Epithelial cell of esophagus (primary cell): ENCODE data around the gene EHMT1.

ENCODE experiments used
- DNase-seq: peaks from one replicate; pipeline ENCODE4 v3.0.0; 2010; ENCODE audit warnings: low read depth
- H3K4me3 ChIP-seq: 2 replicates; pipeline ENCODE4 v1.5.1; 2011; ENCODE audit warnings: mild to moderate bottlenecking, low read length, control low read depth
- TF ChIP-seq, protein P1 (sequence below): IDR thresholded peaks from 2 replicates; pipeline ENCODE4 v1.5.1; 2011; ENCODE audit warnings: low read depth, mild to moderate bottlenecking, low read length, control low read depth, inconsistent platforms; ENCODE audit not compliant: insufficient read depth; ENCODE audit errors: missing control alignments

Gene EHMT1

DNA sequence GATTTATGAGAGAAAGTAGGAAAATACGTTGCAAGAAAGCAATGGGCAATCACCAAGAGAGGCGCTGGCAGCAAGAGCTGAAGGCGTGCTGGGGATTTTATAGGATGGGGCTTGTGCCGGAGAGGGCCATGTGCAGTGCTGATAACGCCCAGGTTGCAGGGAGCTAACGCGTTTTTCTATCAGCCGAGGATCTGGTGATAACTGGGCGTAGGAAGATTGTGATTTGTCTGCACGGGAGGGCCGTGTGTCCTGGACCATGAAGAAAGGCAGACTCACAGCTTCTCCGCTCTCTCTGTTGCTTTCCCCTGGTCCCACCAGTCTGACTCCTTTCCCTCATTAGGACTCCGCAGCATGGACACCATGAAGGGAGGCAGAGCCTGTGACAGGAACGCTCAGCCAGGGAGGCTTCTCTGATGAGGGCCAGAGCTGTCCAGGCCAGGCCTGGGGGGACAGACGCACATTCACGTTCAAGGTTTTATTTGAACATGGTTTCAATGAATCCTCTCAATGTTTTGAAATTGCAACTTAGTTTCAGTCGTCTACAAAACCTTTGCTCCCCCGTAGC lies 246.9 kb downstream of the EHMT1 start:
- no peak overlapping the region for H3K4me3 ChIP-seq
- TF ChIP-seq, protein P1, sequence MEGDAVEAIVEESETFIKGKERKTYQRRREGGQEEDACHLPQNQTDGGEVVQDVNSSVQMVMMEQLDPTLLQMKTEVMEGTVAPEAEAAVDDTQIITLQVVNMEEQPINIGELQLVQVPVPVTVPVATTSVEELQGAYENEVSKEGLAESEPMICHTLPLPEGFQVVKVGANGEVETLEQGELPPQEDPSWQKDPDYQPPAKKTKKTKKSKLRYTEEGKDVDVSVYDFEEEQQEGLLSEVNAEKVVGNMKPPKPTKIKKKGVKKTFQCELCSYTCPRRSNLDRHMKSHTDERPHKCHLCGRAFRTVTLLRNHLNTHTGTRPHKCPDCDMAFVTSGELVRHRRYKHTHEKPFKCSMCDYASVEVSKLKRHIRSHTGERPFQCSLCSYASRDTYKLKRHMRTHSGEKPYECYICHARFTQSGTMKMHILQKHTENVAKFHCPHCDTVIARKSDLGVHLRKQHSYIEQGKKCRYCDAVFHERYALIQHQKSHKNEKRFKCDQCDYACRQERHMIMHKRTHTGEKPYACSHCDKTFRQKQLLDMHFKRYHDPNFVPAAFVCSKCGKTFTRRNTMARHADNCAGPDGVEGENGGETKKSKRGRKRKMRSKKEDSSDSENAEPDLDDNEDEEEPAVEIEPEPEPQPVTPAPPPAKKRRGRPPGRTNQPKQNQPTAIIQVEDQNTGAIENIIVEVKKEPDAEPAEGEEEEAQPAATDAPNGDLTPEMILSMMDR, result no peak
- no peak for DNase-seq

DNA sequence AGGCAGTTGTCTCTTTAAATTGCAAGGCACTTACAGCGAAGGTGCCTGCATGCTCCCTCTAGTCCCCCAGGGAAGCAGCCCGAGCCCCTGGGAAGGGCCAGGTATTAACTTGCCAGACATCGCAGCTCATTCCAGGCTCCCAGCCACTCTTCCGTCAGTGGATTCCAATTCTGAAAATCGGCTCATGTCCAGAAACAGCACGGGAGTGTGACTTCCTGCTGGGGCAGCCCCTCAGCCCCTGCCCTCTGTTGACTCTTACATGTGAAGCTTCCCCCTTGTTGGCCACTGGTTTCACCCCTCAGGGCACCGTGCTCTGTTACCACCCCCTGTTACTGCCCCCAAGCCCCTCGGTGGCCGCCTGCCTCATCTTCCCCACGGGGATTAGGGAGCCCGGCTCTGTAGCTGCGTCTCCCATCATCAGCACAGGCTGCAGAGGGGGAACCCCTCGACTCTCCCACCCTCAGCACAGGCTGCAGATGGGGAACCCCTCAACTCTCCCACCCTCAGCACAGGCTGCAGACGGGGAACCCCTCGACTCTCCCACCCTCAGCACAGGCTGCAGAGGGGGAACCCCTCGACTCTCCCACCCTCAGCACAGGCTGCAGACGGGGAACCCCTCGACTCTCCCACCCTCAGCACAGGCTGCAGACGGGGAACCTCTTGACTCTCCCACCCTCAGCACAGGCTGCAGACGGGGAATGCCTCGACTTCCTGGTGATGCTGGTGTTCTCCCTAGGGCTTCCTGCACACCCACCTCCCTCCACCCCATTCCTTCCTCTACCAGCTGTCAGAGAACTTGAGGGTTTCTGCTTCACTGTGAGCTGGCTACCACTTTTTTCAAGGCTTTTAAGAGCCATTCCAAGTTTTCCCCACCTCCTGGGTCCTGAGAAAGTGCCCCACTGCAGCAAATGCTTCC lies 247.7 kb downstream of the EHMT1 start:
- H3K4me3 ChIP-seq, result no peak overlapping the region
- TF ChIP-seq, protein P1, result no peak
- DNase-seq, result no peak

DNA sequence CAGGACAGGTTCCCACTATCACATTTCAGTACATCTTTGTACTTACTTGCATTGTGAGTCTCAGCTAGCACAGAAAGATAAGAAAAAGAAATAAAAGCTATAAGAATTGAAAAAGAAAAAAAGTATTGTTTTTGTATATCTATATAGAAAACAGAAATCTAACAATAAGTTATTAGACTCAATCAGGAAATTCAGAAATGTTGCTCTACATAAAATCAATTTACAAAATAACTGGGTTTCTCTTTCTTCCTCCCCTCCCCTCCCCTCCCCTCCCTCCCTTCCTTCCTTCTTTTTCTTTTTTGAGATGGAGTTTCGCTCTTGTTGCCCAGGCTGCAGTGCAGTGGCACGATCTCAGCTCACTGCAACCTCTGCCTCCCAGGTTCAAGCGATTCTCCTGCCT lies 251.6 kb downstream of the EHMT1 start:
- no peak for DNase-seq
- no peak overlapping the region for H3K4me3 ChIP-seq
- TF ChIP-seq, protein P1, result no peak

DNA sequence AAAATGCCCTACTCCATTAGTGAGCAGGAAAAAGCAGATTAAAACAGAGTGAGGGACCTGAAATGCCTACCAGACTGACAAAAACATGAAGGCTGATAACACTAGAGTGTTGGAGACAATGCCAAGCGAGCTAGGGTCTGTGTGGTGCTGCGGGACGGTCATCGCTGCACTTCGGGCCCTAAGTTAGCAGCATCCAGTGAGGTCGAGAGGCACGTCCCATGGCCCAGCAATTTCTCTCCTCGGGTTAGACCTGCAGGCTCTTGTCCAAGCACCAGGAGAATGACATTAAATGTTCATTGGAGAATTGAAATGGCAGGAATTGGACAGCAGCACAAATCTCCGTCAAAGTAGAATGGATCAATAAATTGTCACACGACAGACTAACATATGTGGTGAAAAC lies 253.5 kb downstream of the EHMT1 start:
- TF ChIP-seq, protein P1, result no peak
- DNase-seq, result no peak

DNA sequence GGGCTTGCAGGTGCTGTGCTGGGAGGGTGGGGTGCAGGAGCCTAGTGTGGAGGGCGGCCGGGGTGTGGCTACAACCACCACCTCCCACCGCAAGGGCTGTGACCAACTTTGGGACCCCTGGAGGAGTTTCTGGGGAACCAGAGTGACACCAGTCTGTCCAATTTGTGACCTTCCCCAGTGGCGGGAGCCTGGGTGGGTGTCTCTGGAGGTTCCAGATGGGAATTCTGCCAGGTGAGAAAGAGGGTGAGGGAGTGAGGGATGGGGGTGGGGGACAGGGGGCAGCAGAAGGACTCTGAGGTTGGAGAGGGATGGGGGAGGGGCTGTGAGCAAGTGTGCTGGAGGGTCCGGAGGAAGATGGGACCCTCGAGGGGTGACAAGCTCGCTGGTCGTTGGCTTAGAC lies 254.6 kb downstream of the EHMT1 start:
- TF ChIP-seq, protein P1, result no peak
- DNase-seq, result no peak

More for the DNA sequence above, 253.5 kb downstream of the EHMT1 start:
- no peak overlapping the region for H3K4me3 ChIP-seq

DNA sequence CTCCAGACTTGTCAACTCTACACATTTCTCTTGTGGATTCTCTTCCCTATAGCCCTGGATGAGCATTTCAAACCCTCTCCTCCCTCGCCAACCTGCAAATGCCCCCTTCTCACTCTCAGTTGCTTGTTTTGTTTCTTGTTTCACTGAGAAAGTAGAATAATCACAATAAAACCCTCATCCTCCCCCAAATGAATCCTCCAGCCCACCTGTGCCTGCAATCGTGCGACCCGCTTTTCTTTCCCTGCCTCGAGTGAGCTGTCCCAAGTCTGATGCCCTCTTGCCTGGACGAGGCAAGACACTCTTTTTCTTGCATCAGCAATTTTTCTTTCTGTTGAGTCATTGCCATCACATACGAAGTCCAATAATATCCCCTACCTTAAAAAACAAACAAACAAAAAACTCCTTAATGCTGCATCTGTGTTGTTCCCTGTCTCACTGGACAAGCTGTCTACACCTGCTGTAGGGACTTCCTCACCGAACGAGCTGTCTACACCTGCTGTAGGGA lies 255.1 kb downstream of the EHMT1 start:
- DNase-seq, result no peak
- H3K4me3 ChIP-seq, result no peak overlapping the region
- TF ChIP-seq, protein P1, result no peak

More for the DNA sequence above, 254.6 kb downstream of the EHMT1 start:
- no peak overlapping the region for H3K4me3 ChIP-seq

DNA sequence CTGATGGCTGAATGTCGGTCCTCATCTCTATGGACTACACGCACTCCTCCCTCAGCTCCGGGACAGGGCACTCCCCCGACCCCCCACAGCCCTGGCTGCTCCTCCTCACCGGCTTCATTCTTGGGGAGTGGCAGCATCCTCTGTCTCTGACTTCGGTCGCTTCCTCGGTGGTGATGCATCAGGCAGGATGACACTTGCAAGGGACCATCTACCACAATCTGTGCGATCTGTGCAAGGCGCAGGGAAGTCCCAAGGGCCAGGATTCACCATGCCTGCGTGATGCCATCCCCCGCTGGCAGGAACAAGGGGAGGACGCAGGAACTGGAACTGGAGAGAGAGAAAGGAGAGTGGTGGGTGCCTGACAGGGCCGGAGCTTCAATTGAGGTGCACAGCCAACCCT lies 256.5 kb downstream of the EHMT1 start:
- no peak overlapping the region for H3K4me3 ChIP-seq
- TF ChIP-seq, protein P1, result no peak
- no peak for DNase-seq
